Heart left ventricle (tissue), 13 donors: ENCODE results near the gene NCOA1.
"Not testable (repeated sequence)": the region's sequence is repeated elsewhere in the genome, so short reads cannot be mapped to it uniquely, and the experiment has no call there.

Experiments
- CTCF ChIP-seq, 12 donors: fragments of 200-600 bp; sonication (generic) in 4 of 12; IDR thresholded peaks; one replicate each; pipeline versions ENCODE4 v1.5.0 to v1.8.0; 2018 to 2022; ENCODE audit warnings: antibody characterized with exemption in 12 of 12, mild to moderate bottlenecking in 5 of 12
- POLR2A ChIP-seq, 2 donors: fragments of 450-650 bp; IDR thresholded peaks; one replicate each; pipeline ENCODE4 v1.6.1; 2017; ENCODE audit warnings: antibody characterized with exemption in 2 of 2, mild to moderate bottlenecking in 2 of 2, moderate library complexity in 2 of 2
- donor health status: ischemic (EF 13 %, LVEDD 7.1; RV severe dilation, severe dysfunction).
- donor health status: DM: no; HTN: yes; CAD: no.
- donor health status: DM: no; HTN: no; CAD: no.
- donor health status: ischemic (EF 25% LVEDD 6.9; RV normal size, moderate dysfunction).
- donor health status: ischemic (EF 25% LVEDD 5.7; RV mildly dilated, moderate dysfunction).
- donor health status: ischemic (EF 35%, LVEDD 5.7; RV mildly dilated, moderate dysfunction).
- donor health status: nonischemic (EF 11% LVEDD 7.7; RV severe dilation, severe dysfunction).
- donor health status: DM: yes; HTN: yes; CAD: no.
- donor health status: PGD.
- donor health status: ischemic (EF 29% LVEDD 5.4; RV normal size, mild dysfunction).
- donor health status: nonischemic (EF 23%, LVEDD 6.1; RV moderate dilation, normal function).

DNA sequence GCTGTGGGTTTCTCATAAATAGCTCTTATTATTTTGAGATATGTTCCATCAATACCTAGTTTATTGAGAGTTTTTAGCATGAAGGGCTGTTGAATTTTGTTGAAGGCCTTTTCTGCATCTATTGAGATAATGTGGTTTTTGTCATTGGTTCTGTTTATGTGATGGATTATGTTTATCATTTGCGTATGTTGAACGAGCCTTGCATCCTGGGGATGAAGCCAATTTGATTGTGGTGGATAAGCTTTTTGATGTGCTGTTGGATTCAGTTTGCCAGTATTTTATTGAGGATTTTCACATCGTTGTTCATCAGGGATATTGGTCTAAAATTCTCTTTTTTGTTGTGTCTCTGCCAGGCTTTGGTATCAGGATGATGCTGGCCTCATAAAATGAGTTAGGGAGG lies 42.5 kb downstream of the NCOA1 start:
- not testable (repeated sequence) for TF ChIP-seq POLR2A, CTCF (IDR thresholded peaks at IDR 0.05)
